ENCODE results near the gene XDH. TPM values are rescaled to one million over a fixed set of nuclear protein-coding genes. Genes with fewer than 3 reads are reported as not detected.

The XDH gene
- total RNA-seq, 4 donors from 2014 or later, result 0.76 to 2.1 (median 1.5) TPM

DNA sequence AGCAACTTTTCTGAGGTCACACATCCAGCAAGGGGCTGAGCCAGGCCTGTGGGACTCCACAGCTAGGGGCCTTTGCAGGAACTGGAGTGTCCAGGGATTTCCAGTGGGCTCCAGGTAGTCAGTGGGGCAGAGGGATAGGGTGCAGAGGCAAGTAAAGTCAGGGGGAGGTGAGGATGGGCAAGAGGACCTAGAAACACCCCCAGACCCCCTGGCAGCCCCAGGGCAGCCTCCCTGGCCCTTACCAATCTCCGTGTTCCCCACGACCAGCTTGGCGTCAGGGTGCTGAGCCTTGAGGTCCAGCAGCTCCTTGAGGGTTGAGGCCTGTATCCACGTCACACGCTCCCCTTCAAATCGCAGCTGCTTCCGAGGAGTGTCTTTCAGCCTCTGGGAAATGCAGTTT lies 28.4 kb downstream of the XDH start:
- peaks cover 19% of the 10 kb centered on the region for H3K4me1 ChIP-seq
- 96% methylated on average over 7 of the region's 7 CpGs for WGBS
- no peaks in the 10 kb centered on the region for H3K36me3 ChIP-seq
- DNase-seq (ENCODE audit: low spot score in 2 of 2), result no peak
- no peaks in the 10 kb centered on the region for H3K9me3 ChIP-seq
- TF ChIP-seq CTCF (IDR thresholded peaks at IDR 0.05), result no peak
- no peak for TF ChIP-seq POLR2A (IDR thresholded peaks at IDR 0.05)
- no peak for TF ChIP-seq POLR2AphosphoS5 (IDR thresholded peaks at IDR 0.05)
- TF ChIP-seq EP300 (IDR thresholded peaks at IDR 0.05), result no peak
- no peak overlapping the region for H3K4me3 ChIP-seq
- H3K27me3 ChIP-seq, result no peaks in the 10 kb centered on the region
- H3K27ac ChIP-seq, result no peak overlapping the region

- WGBS, result 70% methylated on average over 3 of the region's 3 CpGs
- Histone ChIP-seq H3K36me3 (no peaks in the 10 kb centered on the region), H3K27ac (peak overlapping the region; percentile 45), H3K9me3 (no peaks in the 10 kb centered on the region), H3K27me3 (no peaks in the 10 kb centered on the region), H3K4me1 (peaks cover 15% of the 10 kb centered on the region), H3K4me3 (no peak overlapping the region)
- no peak for DNase-seq (ENCODE audit: low spot score in 2 of 2)
- TF ChIP-seq CTCF (IDR thresholded peaks at IDR 0.05), result no peak
- no peak for TF ChIP-seq EP300 (IDR thresholded peaks at IDR 0.05)
- no peak for TF ChIP-seq POLR2AphosphoS5 (IDR thresholded peaks at IDR 0.05)
- TF ChIP-seq POLR2A (IDR thresholded peaks at IDR 0.05), result no peak
Observed at GRCh38 chr2:31384771-31385276, 29.7 kb downstream of the XDH start.

DNA sequence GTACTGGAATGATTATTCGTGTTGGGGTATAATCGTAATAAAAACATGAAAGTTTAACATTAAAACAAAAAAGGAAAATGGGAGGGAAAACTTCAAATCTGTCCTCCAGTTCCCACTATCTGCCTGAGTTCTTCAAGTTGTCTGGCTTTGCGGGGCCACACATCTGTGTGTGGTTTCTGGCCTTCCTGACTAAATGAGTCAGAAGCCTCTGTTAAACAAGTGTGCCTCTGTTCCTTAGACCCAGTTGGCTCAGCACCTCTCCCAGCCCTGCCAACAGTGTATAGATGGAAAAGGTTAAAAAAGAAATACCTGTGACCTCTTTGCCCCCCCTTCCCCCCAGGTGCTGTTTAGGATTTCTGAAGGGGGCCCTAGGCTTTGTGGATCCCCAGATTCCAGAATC lies 30.2 kb downstream of the XDH start:
- peak overlapping the region; percentile 45 for H3K27ac ChIP-seq

DNA sequence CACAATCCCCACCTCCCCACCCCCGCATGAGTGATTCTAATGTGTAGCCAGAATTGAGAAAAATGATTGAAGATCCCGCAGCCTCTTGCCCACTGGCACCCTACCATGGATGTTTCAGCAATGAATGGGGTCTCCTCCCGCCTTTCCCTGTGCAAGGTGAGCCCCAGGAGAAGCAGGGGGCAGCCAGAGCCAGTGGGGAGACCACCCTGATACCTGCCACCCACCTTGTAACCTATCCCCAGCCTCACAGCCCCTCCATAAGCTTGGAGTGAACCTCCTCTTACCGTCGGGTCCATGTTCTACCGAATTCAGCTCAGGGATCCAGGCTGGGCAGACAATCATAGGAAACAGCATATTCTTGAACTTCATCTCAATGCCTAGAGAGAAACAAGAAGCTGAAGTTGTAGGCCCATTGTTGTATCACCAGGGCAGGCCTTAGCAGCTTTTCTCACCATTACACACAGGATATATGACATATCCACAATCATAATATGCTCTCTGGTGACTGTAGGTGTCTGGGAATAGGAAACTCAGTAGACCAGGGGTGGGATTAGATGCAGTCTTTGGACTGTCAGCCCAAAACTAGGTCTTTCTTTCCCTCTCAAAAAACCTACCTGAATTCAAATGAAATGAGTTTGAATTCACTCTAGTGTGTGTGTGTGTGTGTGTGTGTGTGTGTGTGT lies 30.9 kb downstream of the XDH start:
- Histone ChIP-seq H3K36me3 (no peaks in the 10 kb centered on the region), H3K4me3 (no peak overlapping the region), H3K27ac (no peak overlapping the region), H3K9me3 (no peaks in the 10 kb centered on the region), H3K4me1 (peaks cover 7% of the 10 kb centered on the region), H3K27me3 (no peaks in the 10 kb centered on the region)
- TF ChIP-seq EP300 (IDR thresholded peaks at IDR 0.05) (no peak), CTCF (IDR thresholded peaks at IDR 0.05) (no peak), POLR2AphosphoS5 (IDR thresholded peaks at IDR 0.05) (no peak), POLR2A (IDR thresholded peaks at IDR 0.05) (no peak)
- 95% methylated on average over 6 of the region's 6 CpGs for WGBS
- DNase-seq (ENCODE audit: low spot score in 2 of 2), result no peak

More for the DNA sequence above, 30.2 kb downstream of the XDH start:
- Histone ChIP-seq H3K27me3 (no peaks in the 10 kb centered on the region), H3K4me3 (no peak overlapping the region), H3K36me3 (no peaks in the 10 kb centered on the region), H3K4me1 (peaks cover 11% of the 10 kb centered on the region), H3K9me3 (no peaks in the 10 kb centered on the region)
- no peak for DNase-seq (ENCODE audit: low spot score in 2 of 2)
- WGBS, result 66% methylated on average over 3 of the region's 3 CpGs
- TF ChIP-seq POLR2AphosphoS5 (IDR thresholded peaks at IDR 0.05) (no peak), CTCF (IDR thresholded peaks at IDR 0.05) (no peak), EP300 (IDR thresholded peaks at IDR 0.05) (no peak), POLR2A (IDR thresholded peaks at IDR 0.05) (no peak)

DNA sequence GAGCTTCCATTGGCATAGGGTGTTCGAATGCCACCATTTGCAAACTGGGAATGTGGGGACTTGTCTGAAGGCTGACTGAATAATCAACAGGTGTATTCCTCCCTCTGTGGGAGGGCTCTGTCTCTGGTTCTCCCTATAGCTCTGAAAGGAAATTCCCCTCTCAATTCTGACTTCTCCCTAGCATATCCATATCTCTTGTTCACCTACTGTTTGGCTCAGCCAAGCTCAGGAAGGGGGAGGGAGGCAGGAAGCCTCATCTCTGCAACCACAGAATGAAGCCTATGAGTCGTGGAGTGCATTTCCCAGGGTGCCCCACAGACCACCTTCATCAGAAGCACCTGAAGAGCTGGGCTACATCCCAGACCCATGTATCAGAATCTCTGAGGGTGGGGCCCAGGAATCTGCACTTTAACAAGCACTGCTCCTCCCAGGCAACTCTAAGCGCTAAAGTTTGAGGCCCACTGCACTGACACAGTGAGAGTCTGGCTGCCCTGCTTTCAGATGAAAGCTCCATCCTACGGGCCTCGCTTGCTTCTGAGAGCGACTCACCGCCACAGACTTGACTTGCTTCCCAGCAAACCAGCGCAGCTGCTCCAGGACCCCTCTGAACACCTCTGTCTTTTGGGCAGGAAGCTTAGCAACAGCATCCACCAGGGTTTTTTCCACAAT lies 32.0 kb downstream of the XDH start:
- H3K9me3 ChIP-seq, result no peaks in the 10 kb centered on the region
- 85% methylated on average over 8 of the region's 8 CpGs for whole genome bisulfite sequencing
- no peak overlapping the region for H3K27ac ChIP-seq
- no peaks in the 10 kb centered on the region for H3K27me3 ChIP-seq
- peaks cover 7% of the 10 kb centered on the region for H3K4me1 ChIP-seq
- DNase-seq (ENCODE audit: low spot score in 2 of 2), result no peak
- H3K36me3 ChIP-seq, result no peaks in the 10 kb centered on the region
- H3K4me3 ChIP-seq, result no peak overlapping the region
- TF ChIP-seq CTCF (IDR thresholded peaks at IDR 0.05) (no peak), EP300 (IDR thresholded peaks at IDR 0.05) (no peak), POLR2AphosphoS5 (IDR thresholded peaks at IDR 0.05) (no peak), POLR2A (IDR thresholded peaks at IDR 0.05) (no peak)

Measured in suprapubic skin (tissue), 4 donors.